GM23248 (cell line): ENCODE results near the gene TGFBI.

ENCODE experiments used
- EZH2 ChIP-seq: fragments of 200-600 bp; sonication (generic); IDR thresholded peaks from 2 replicates; pipeline ENCODE4 v1.6.1; 2018; ENCODE audit warnings: antibody characterized with exemption, mild to moderate bottlenecking; ENCODE audit not compliant: insufficient read depth, poor library complexity, severe bottlenecking
- EZH2phosphoT487 ChIP-seq: fragments of 200-600 bp; sonication (generic); IDR thresholded peaks from 2 replicates; pipeline ENCODE4 v1.6.1; 2018; ENCODE audit warnings: antibody characterized with exemption, moderate library complexity, mild to moderate bottlenecking, low read depth; ENCODE audit not compliant: insufficient read depth

DNA sequence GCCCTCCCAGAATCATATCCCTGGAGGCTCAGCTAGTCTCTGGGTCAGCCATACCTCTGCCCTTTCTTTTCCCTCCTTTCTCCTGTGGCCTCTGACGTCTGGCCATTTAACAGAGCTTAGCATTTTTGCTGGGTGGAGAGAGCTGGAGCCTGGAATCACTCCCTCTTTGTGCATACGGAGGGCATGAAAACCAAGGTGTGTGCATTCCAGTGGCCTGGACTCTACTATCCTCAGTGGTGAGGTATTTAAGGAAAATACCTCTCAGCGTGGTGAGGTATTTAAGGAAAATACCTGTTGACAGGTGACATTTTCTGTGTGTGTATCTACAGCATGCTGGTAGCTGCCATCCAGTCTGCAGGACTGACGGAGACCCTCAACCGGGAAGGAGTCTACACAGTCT lies 27.5 kb downstream of the TGFBI start:
- TF ChIP-seq EZH2phosphoT487 (no peak), EZH2 (no peak)
